Thyroid gland (tissue), 4 donors: ENCODE results near the gene WWC2.

ENCODE experiments used
- CTCF ChIP-seq, 6 experiments: fragments of 200-600 bp in 3 of 6; fragments of 450-650 bp in 3 of 6; sonication (generic) in 3 of 6; IDR thresholded peaks; one replicate each; pipeline ENCODE4 v1.5.1; 2016 to 2019; ENCODE audit warnings: antibody characterized with exemption in 6 of 6, mild to moderate bottlenecking in 2 of 6, inconsistent platforms in 1 of 6, moderate library complexity in 1 of 6
- POLR2A ChIP-seq, 2 donors: fragments of 450-650 bp; IDR thresholded peaks; one replicate each; pipeline ENCODE4 v1.6.1; 2017; ENCODE audit warnings: antibody characterized with exemption in 2 of 2, mild to moderate bottlenecking in 2 of 2, moderate library complexity in 1 of 2

GRCh38 chr4:183172881-183173280 lies 73.8 kb downstream of the WWC2 start:
- TF ChIP-seq POLR2A (IDR thresholded peaks at IDR 0.05), result no peak
- no peak for TF ChIP-seq CTCF (IDR thresholded peaks at IDR 0.05)
